K562 (cell line): ENCODE data around the gene DTX2. TPM values are rescaled to one million over a fixed set of nuclear protein-coding genes. Genes with fewer than 3 reads are reported as not detected.
A peak's percentile ranks its signal among the peaks of the same experiment; 100 is the strongest.
"Not testable (repeated sequence)": the region's sequence is repeated elsewhere in the genome, so short reads cannot be mapped to it uniquely, and the experiment has no call there.

Source experiments
- ATAC-seq: fragments of 200-7000 bp; cut with Tn5 transposase; 3 replicates; pipeline ENCODE4 v1.9.1; 2020; ENCODE audit warnings: moderate library complexity
- BruUV-seq: library from RNA; stranded (reverse); fragments of 400-500 nt; replicated peaks from 2 replicates; lab custom pipeline; 2021; lab: Mats Ljungman, UMichigan
- CTCF ChIA-PET: fragments of 300-600 bp; formaldehyde crosslinking; extraction: SDS; loops from one replicate; lab custom pipeline; 2021; ENCODE audit warnings: low intra/inter-chr PET ratio; lab: Yijun Ruan, JAX
- POLR2A ChIA-PET: fragments of 300-600, 350-650 bp; sonication (Branson Sonifier 250); formaldehyde crosslinking; extraction: SDS; loops from one replicate; lab custom pipeline; 2021; ENCODE audit warnings: antibody characterized with exemption, inconsistent platforms; lab: Yijun Ruan, JAX
- DNase-seq, 4 experiments: peaks; one replicate each; pipeline versions ENCODE4 v3.0.0 to v3.0.0-alpha.2; 2011 to 2018; ENCODE audit warnings: low spot score in 3 of 4, mixed read lengths in 3 of 4; ENCODE audit errors: extremely low read depth in 1 of 4
- FAIRE-seq: peaks from 2 replicates; lab custom pipeline; 2011; peaks lifted over from hg19 to GRCh38; lab: Jason Lieb, UNC
- H2AFZ ChIP-seq: 2 replicates; pipeline ENCODE4 v1.6.0; 2011; ENCODE audit warnings: low read depth, low read length, control low read depth, inconsistent platforms
- H3K27ac ChIP-seq: fragments of 200-600 bp; 3 replicates; pipeline ENCODE4 v1.8.0; 2011; ENCODE audit warnings: low read depth, mild to moderate bottlenecking, control low read depth, inconsistent platforms, low read length, moderate library complexity, mixed read lengths; ENCODE audit errors: extremely low read depth
- H3K27me3 ChIP-seq, 2 experiments: fragments of 300-600 bp in 1 of 2; 2 replicates in 1 of 2; 3 replicates in 1 of 2; pipeline versions ENCODE4 v1.6.0 to v1.8.0; 2011; ENCODE audit warnings: inconsistent platforms in 2 of 2, low read length in 2 of 2, mild to moderate bottlenecking in 1 of 2, mixed read lengths in 1 of 2, moderate library complexity in 1 of 2; ENCODE audit not compliant: control insufficient read depth in 2 of 2, insufficient read depth in 2 of 2
- H3K36me3 ChIP-seq: fragments of 300-600 bp; 3 replicates; pipeline ENCODE4 v1.8.0; 2011; ENCODE audit warnings: mild to moderate bottlenecking, low read length, inconsistent platforms; ENCODE audit not compliant: control insufficient read depth, insufficient read depth
- H3K4me1 ChIP-seq, 2 experiments: fragments of 200-600 bp in 1 of 2; replicated peaks in 1 of 2; 2 replicates in 1 of 2; 3 replicates in 1 of 2; pipeline versions ENCODE4 v1.5.1 to v1.8.0; 2011; ENCODE audit warnings: inconsistent platforms in 2 of 2, low read length in 2 of 2, mild to moderate bottlenecking in 1 of 2, mixed read lengths in 1 of 2, moderate library complexity in 1 of 2; ENCODE audit not compliant: control insufficient read depth in 2 of 2, insufficient read depth in 2 of 2
- H3K4me2 ChIP-seq: 2 replicates; pipeline ENCODE4 v1.6.1; 2011; ENCODE audit warnings: low read length, control low read depth, inconsistent platforms, mixed read lengths; ENCODE audit not compliant: insufficient read depth
- H3K4me3 ChIP-seq: fragments of 200-600 bp; sonication (generic), shearing (Covaris generic); 2 replicates; pipeline ENCODE4 v1.5.1; 2016; ENCODE audit warnings: control low read depth, inconsistent platforms
- H3K79me2 ChIP-seq: fragments of 200-600 bp; 3 replicates; pipeline ENCODE4 v1.8.0; 2011; ENCODE audit warnings: low read length, inconsistent platforms; ENCODE audit not compliant: control insufficient read depth, insufficient read depth
- H3K9ac ChIP-seq, 2 experiments: 2 replicates each; pipeline versions ENCODE4 v1.6.0 to v1.6.1; 2011; ENCODE audit warnings: low read depth in 2 of 2, low read length in 2 of 2, control low read depth in 1 of 2, inconsistent platforms in 1 of 2, mild to moderate bottlenecking in 1 of 2, mixed read lengths in 1 of 2; ENCODE audit not compliant: insufficient read depth in 1 of 2
- H3K9me1 ChIP-seq: one replicate; pipeline ENCODE4 v1.6.0; 2011; ENCODE audit warnings: inconsistent platforms, mild to moderate bottlenecking, low read length, moderate library complexity; ENCODE audit not compliant: control insufficient read depth, insufficient read depth
- H3K9me3 ChIP-seq: replicated peaks from 2 replicates; pipeline ENCODE4 v1.5.1; 2011; ENCODE audit warnings: low read depth, low read length, inconsistent platforms; ENCODE audit not compliant: control insufficient read depth, insufficient read depth
- H4K20me1 ChIP-seq: replicated peaks from 2 replicates; pipeline ENCODE4 v1.6.1; 2011; ENCODE audit warnings: low read length, inconsistent platforms, mixed read lengths; ENCODE audit not compliant: control insufficient read depth, insufficient read depth
- ARID1B ChIP-seq: fragments of 450-650 bp; IDR thresholded peaks from 2 replicates; pipeline ENCODE4 v1.6.1; 2016; ENCODE audit warnings: antibody characterized with exemption, mild to moderate bottlenecking, inconsistent platforms
- BCOR ChIP-seq: fragments of 450-650 bp; IDR thresholded peaks from 2 replicates; pipeline ENCODE4 v1.6.1; 2016
- FOSL1 ChIP-seq: fragments of 200-800 bp; sonication (Bioruptor generic); conservative IDR thresholded peaks from 2 replicates; pipeline ENCODE4 v1.6.1; 2016; ENCODE audit warnings: missing genetic modification characterization, missing compliant biosample characterization
- JUN ChIP-seq, 2 experiments: sonication (generic) in 1 of 2; formaldehyde crosslinking in 1 of 2; IDR thresholded peaks; 2 replicates each; pipeline versions ENCODE4 v1.6.1 to v1.8.0; 2012 to 2022; ENCODE audit warnings: borderline replicate concordance in 2 of 2, mild to moderate bottlenecking in 2 of 2, improper control_type of control experiment in 1 of 2, low read depth in 1 of 2, low read length in 1 of 2, missing genetic modification reagents in 1 of 2
- JUND ChIP-seq, 2 experiments: IDR thresholded peaks; 2 replicates in 1 of 2; 3 replicates in 1 of 2; pipeline ENCODE4 v1.6.1; 2011; ENCODE audit warnings: borderline replicate concordance in 2 of 2, low read depth in 2 of 2, low read length in 2 of 2, improper control_type of control experiment in 1 of 2, missing biosample characterization in 1 of 2, missing genetic modification characterization in 1 of 2, missing genetic modification reagents in 1 of 2
- KDM1A ChIP-seq, 2 experiments: fragments of 450-650 bp; IDR thresholded peaks; 2 replicates each; pipeline ENCODE4 v1.6.1; 2016; ENCODE audit warnings: mild to moderate bottlenecking in 2 of 2
- ZNF121 ChIP-seq: sonication (generic); formaldehyde crosslinking; conservative IDR thresholded peaks from 2 replicates; pipeline ENCODE4 v1.8.0; 2022; ENCODE audit warnings: missing genetic modification reagents
- WGBS: fragments of 100-300 bp; shearing (Covaris generic); methylation state at CpG from one replicate; pipeline ENCODE4 v1.1.6; 2016; ENCODE audit warnings: low coverage, mixed read lengths; ENCODE audit not compliant: insufficient coverage; ENCODE audit errors: missing lambda C conversion rate; 5-methylcytosine and 5-hydroxymethylcytosine counted together
- in situ Hi-C: fragments of 300-500 bp; cut with MboI; formaldehyde crosslinking; loops from 4 replicates; pipeline ENCODE4 v1.15.0; 2018; ENCODE audit warnings: inconsistent platforms, mixed read lengths
- intact Hi-C: fragments of 100-400 bp; cut with micrococcal nuclease; formaldehyde crosslinking; loops from 2 replicates; pipeline ENCODE4 v1.14.2; 2022
- polyA plus RNA-seq, 8 experiments: library from polyadenylated mRNA; depleted of rRNA in 4 of 8; stranded (reverse) in 5 of 8; unstranded in 3 of 8; fragments of >200 nt; fragmentation: Nextera tagmentation in 2 of 8; fragmentation: Illumina TruSeq in 1 of 8; extraction: Ambion mirVana in 2 of 8; extraction: Trizol in 1 of 8; gene quantifications; 2 replicates each; pipeline versions ENCODE4 v1.2.1 to v1.2.3, GENCODE V29; 2011 to 2014; ENCODE audit warnings: inconsistent platforms in 1 of 8, missing spikeins in 1 of 8
- total RNA-seq, 7 experiments: library from RNA; depleted of rRNA in 6 of 7; stranded (reverse); fragments of >200 nt in 6 of 7; fragmentation: Illumina TruSeq in 2 of 7; extraction: Trizol in 2 of 7; gene quantifications; 2 replicates each; pipeline versions ENCODE4 v1.2.1 to v1.2.3, GENCODE V29; 2011 to 2021; ENCODE audit warnings: low replicate concordance in 1 of 7
- TF ChIP-seq, protein P1 (sequence below), 2 experiments: fragments of 450-650 bp in 1 of 2; sonication (generic) in 1 of 2; formaldehyde crosslinking in 1 of 2; IDR thresholded peaks in 1 of 2; conservative IDR thresholded peaks in 1 of 2; 2 replicates each; pipeline versions ENCODE4 v1.6.1 to v1.8.1; 2016 to 2023; ENCODE audit warnings: mild to moderate bottlenecking in 2 of 2, moderate library complexity in 2 of 2, inconsistent platforms in 1 of 2, missing genetic modification reagents in 1 of 2

The DTX2 gene
- total and polyA plus RNA-seq, 9 of the 15 experiments (the other 6 are each of a cell fraction or from before 2014, with no cell fraction given): 0.20 to 31.5 (median 9.8) TPM

GRCh38 chr7:76417654-76418310 lies 43.7 kb upstream of the DTX2 start:
- H3K9ac ChIP-seq, CTCF ChIA-PET, H2AFZ ChIP-seq, H3K9me1 ChIP-seq, ATAC-seq, FAIRE-seq, H3K9me3 ChIP-seq, H3K27me3 ChIP-seq, intact Hi-C loops, H3K36me3 ChIP-seq, H3K27ac ChIP-seq, H4K20me1 ChIP-seq, H3K4me3 ChIP-seq, H3K4me2 ChIP-seq: not testable (repeated sequence)
- POLR2A ChIA-PET: interaction anchor here (1.4 kb wide), 1 partner anchor 11 kb away, joined by 6 read pairs; no protein-coding TSS in a partner anchor
- WGBS: 85% methylated on average over 10 of the region's 10 CpGs
- TF ChIP-seq ZNF121 (CRISPR knock-in tag): peak; percentile 98
- TF ChIP-seq KDM1A (IDR thresholded peaks at IDR 0.05): peak in 1 of 2 experiments; percentile 16; a peak in 1 of 4 replicates
- peak; percentile 83 for TF ChIP-seq BCOR
- TF ChIP-seq, all 486 proteins: peak for 3; not testable (repeated sequence) for 483
- BruUV-seq, in situ Hi-C loops, H3K79me2 ChIP-seq, DNase-seq, H3K4me1 ChIP-seq: not testable (repeated sequence)

DNA sequence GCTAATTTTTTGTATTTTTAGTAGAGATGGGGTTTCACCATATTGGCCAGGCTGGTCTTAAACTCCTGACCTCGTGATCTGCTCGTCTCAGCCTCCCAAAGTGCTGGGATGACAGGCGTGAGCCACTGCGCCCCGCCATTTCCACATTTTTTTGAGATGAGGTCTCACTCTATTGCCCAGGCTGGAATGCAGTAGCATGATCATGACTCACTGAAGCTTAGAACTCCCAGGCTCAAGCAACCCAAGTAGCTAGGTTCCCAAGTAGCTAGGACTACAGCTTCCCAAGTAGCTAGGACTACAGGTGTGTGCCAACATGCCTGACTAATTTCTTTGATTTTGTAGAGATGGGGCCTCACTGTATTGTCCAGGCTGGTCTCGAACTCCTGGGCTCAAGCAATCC lies 40.4 kb upstream of the DTX2 start:
- H3K27me3 ChIP-seq: peaks cover 8 to 17% of the 10 kb centered on the region in 2 experiments
- H3K9me3 ChIP-seq; intact Hi-C loops; H2AFZ ChIP-seq; H3K9me1 ChIP-seq; H3K4me2 ChIP-seq; H4K20me1 ChIP-seq; DNase-seq; in situ Hi-C loops; H3K27ac ChIP-seq; H3K9ac ChIP-seq; FAIRE-seq; H3K4me1 ChIP-seq; POLR2A ChIA-PET; H3K4me3 ChIP-seq; ATAC-seq; BruUV-seq; H3K79me2 ChIP-seq; CTCF ChIA-PET; H3K36me3 ChIP-seq; TF ChIP-seq JUND (tag; IDR thresholded peaks at IDR 0.05; ENCODE audit: borderline replicate concordance, low read depth, low read length); JUN (CRISPR knock-in tag; IDR thresholded peaks at IDR 0.05; ENCODE audit: borderline replicate concordance): not testable (repeated sequence)
- WGBS: 34% methylated on average over 6 of the region's 6 CpGs
- TF ChIP-seq JUND (IDR thresholded peaks at IDR 0.05; ENCODE audit: borderline replicate concordance, low read depth, low read length) (peak; percentile 16; the same call in 1 of the 2 replicates), ARID1B (0 out of 2 replicates have a peak, but pooled peaks have one; percentile 14), ZNF121 (CRISPR knock-in tag) (peak; percentile 19; the same call in 1 of the 2 replicates), JUN (IDR thresholded peaks at IDR 0.05; ENCODE audit: borderline replicate concordance, low read depth, low read length) (0 out of 2 replicates have a peak, but pooled peaks have one; percentile 34), FOSL1 (tag) (peak; percentile 50)
- TF ChIP-seq, protein P1, sequence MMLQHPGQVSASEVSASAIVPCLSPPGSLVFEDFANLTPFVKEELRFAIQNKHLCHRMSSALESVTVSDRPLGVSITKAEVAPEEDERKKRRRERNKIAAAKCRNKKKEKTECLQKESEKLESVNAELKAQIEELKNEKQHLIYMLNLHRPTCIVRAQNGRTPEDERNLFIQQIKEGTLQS (IDR thresholded peaks at IDR 0.05): peak; percentile 65
- TF ChIP-seq, protein P1 (CRISPR knock-in tag; conservative IDR thresholded peaks at IDR 0.05): not testable (repeated sequence)
- TF ChIP-seq, all 486 proteins: peak for 6; not testable (repeated sequence) for 480
